Activated naive CD4-positive, alpha-beta T cell treated with anti-CD3 and anti-CD28 coated beads, Interleukin-2, amount 50 U/mL, for 16 hours (primary cell): ENCODE data around the gene USP1.

Source experiments
- DNase-seq: peaks from one replicate; pipeline ENCODE4 v3.0.0-alpha.2; 2020

The USP1 gene

GRCh38 chr1:62500210-62500609 is 63.4 kb downstream of the USP1 start:
- DNase-seq = no peak
